HEK293T (cell line): ENCODE results near the gene ECI1.

ENCODE experiments used
- CTCF ChIA-PET: fragments of 350-600 bp; formaldehyde crosslinking; extraction: SDS; loops from one replicate; lab custom pipeline; 2021; ENCODE audit warnings: antibody characterized with exemption, inconsistent platforms; lab: Yijun Ruan, JAX
- POLR2A ChIA-PET: fragments of 350-600 bp; formaldehyde crosslinking; extraction: SDS; loops from one replicate; lab custom pipeline; 2020; ENCODE audit warnings: antibody characterized with exemption, inconsistent platforms; lab: Yijun Ruan, JAX
- DNase-seq: peaks from one replicate; pipeline ENCODE4 v3.0.0; 2012; ENCODE audit warnings: mixed read lengths; ENCODE audit errors: extremely low spot score
- ARNT ChIP-seq: fragments of 450-650 bp; IDR thresholded peaks from 2 replicates; pipeline ENCODE4 v1.6.1; 2017; ENCODE audit warnings: mild to moderate bottlenecking
- BHLHE40 ChIP-seq: fragments of 450-650 bp; IDR thresholded peaks from 2 replicates; pipeline ENCODE4 v1.6.1; 2016; ENCODE audit warnings: mild to moderate bottlenecking, moderate library complexity, borderline replicate concordance
- CTBP1 ChIP-seq: fragments of 450-650 bp; IDR thresholded peaks from 2 replicates; pipeline ENCODE4 v1.6.1; 2016; ENCODE audit warnings: borderline replicate concordance
- ELF4 ChIP-seq: fragments of 450-650 bp; IDR thresholded peaks from 2 replicates; pipeline ENCODE4 v1.6.1; 2017; ENCODE audit warnings: antibody characterized with exemption
- FOXA1 ChIP-seq: fragments of 450-650 bp; IDR thresholded peaks from 2 replicates; pipeline ENCODE4 v1.6.1; 2016; ENCODE audit warnings: mild to moderate bottlenecking
- FOXK2 ChIP-seq: fragments of 450-650 bp; IDR thresholded peaks from 2 replicates; pipeline ENCODE4 v1.6.1; 2016; ENCODE audit warnings: mild to moderate bottlenecking
- FOXM1 ChIP-seq: fragments of 450-650 bp; IDR thresholded peaks from 2 replicates; pipeline ENCODE4 v1.6.1; 2017; ENCODE audit warnings: mild to moderate bottlenecking, borderline replicate concordance
- HDGF ChIP-seq: fragments of 450-650 bp; IDR thresholded peaks from 2 replicates; pipeline ENCODE4 v1.6.1; 2017; ENCODE audit warnings: antibody characterized with exemption, borderline replicate concordance
- L3MBTL2 ChIP-seq: fragments of 450-650 bp; conservative IDR thresholded peaks from 2 replicates; pipeline ENCODE4 v1.6.1; 2016; ENCODE audit warnings: mild to moderate bottlenecking
- LEF1 ChIP-seq: fragments of 450-650 bp; IDR thresholded peaks from 2 replicates; pipeline ENCODE4 v1.6.1; 2017; ENCODE audit warnings: mild to moderate bottlenecking, borderline replicate concordance
- NFRKB ChIP-seq: fragments of 450-650 bp; IDR thresholded peaks from 2 replicates; pipeline ENCODE4 v1.6.1; 2016; ENCODE audit warnings: mild to moderate bottlenecking, moderate library complexity
- PKNOX1 ChIP-seq: fragments of 450-650 bp; IDR thresholded peaks from 2 replicates; pipeline ENCODE4 v1.6.1; 2016
- SP1 ChIP-seq: fragments of 450-650 bp; IDR thresholded peaks from 2 replicates; pipeline ENCODE4 v1.6.1; 2017
- SUZ12 ChIP-seq: fragments of 450-650 bp; IDR thresholded peaks from 2 replicates; pipeline ENCODE4 v1.6.1; 2016; ENCODE audit warnings: mild to moderate bottlenecking
- TARDBP ChIP-seq: fragments of 450-650 bp; IDR thresholded peaks from 2 replicates; pipeline ENCODE4 v1.6.1; 2016
- ZNF384 ChIP-seq: fragments of 450-650 bp; IDR thresholded peaks from 2 replicates; pipeline ENCODE4 v1.6.1; 2016

Gene ECI1

GRCh38 chr16:2251296-2252111, at the start of gene ECI1:
Gene ECI1 (minus strand): TSS chr16:2251587. CDS start chr16:2251566, 21 bp downstream.
- TF ChIP-seq FOXK2: no peak
- TF ChIP-seq FOXM1: peak; percentile 96
- peak; percentile 66; the same call in 1 of the 2 replicates for TF ChIP-seq ELF4
- 0 out of 2 replicates have a peak, but pooled peaks have one; percentile 18 for TF ChIP-seq ARNT
- TF ChIP-seq HDGF: peak; percentile 74; the same call in 1 of the 2 replicates
- DNase-seq: peak; percentile 96
- POLR2A ChIA-PET: interaction anchor here (0.5 to 3.6 kb wide), 27 partner anchors 8 to 243 kb away, joined by 3 to 27 read pairs (median 4); partner anchors contain the start of genes ABCA3, CASKIN1, E4F1 and MLST8
- CTCF ChIA-PET: interaction anchor here (0.6 to 1.8 kb wide), 8 partner anchors 10 to 250 kb away, joined by 3 to 8 read pairs (median 4); no protein-coding TSS in a partner anchor

GRCh38 chr16:2299915-2300192, 48.5 kb upstream of the ECI1 start:
- DNase-seq: no peak
- POLR2A ChIA-PET: no interaction called here
- TF ChIP-seq PKNOX1 (no peak), ZNF384 (no peak), SP1 (no peak), ARNT (no peak), NFRKB (no peak), FOXA1 (no peak), TARDBP (no peak), FOXM1 (no peak), L3MBTL2 (no peak)
- CTCF ChIA-PET: no interaction called here

- ChIA-PET CTCF (no interaction called here), POLR2A (no interaction called here)
- no peak for TF ChIP-seq ARNT
- TF ChIP-seq FOXA1: no peak
- TF ChIP-seq BHLHE40: no peak
- no peak for TF ChIP-seq LEF1
- no peak for TF ChIP-seq TARDBP
- no peak for TF ChIP-seq ELF4
- TF ChIP-seq SP1: no peak
- TF ChIP-seq CTBP1: no peak
- TF ChIP-seq ZNF384: no peak
- no peak for TF ChIP-seq PKNOX1
- no peak for TF ChIP-seq SUZ12
- TF ChIP-seq FOXM1: no peak
- DNase-seq: no peak
These were observed 47.9 kb upstream of the ECI1 start for GRCh38 chr16:2299121-2299914.

- DNase-seq: no peak
- CTCF ChIA-PET: no interaction called here
- POLR2A ChIA-PET: no interaction called here
- no peak for TF ChIP-seq ELF4
- no peak for TF ChIP-seq NFRKB
- TF ChIP-seq SUZ12: no peak
- no peak for TF ChIP-seq TARDBP
- no peak for TF ChIP-seq ARNT
- no peak for TF ChIP-seq SP1
- no peak for TF ChIP-seq L3MBTL2
- TF ChIP-seq FOXA1: no peak
- no peak for TF ChIP-seq BHLHE40
- TF ChIP-seq FOXM1: no peak
- no peak for TF ChIP-seq HDGF
- TF ChIP-seq FOXK2: no peak
- TF ChIP-seq PKNOX1: no peak
- TF ChIP-seq LEF1: no peak
- TF ChIP-seq CTBP1: no peak
- no peak for TF ChIP-seq ZNF384
These were observed 47.2 kb upstream of the ECI1 start for GRCh38 chr16:2298621-2299020.

- DNase-seq: no peak
- TF ChIP-seq LEF1 (no peak), SP1 (no peak)
- ChIA-PET CTCF (no interaction called here), POLR2A (no interaction called here)
These were observed 46.1 kb upstream of the ECI1 start for GRCh38 chr16:2297506-2297860.
